GM10248 (cell line): Measurements from ENCODE around the gene SRPRB.

Experiments used
- CTCF ChIA-PET: fragments of 300-600 bp; sonication (Branson Sonifier 250); formaldehyde crosslinking; extraction: SDS; loops from one replicate; lab custom pipeline; 2021; ENCODE audit warnings: antibody characterized with exemption; lab: Yijun Ruan, JAX
- POLR2A ChIA-PET: fragments of 350-650 bp; sonication (Branson Sonifier 250); formaldehyde crosslinking; extraction: SDS; loops from one replicate; lab custom pipeline; 2020; ENCODE audit warnings: antibody characterized with exemption; lab: Yijun Ruan, JAX
- DNase-seq: peaks from one replicate; pipeline ENCODE4 v3.0.0; 2012; ENCODE audit errors: extremely low spot score
- TF ChIP-seq, protein P1 (sequence below): IDR thresholded peaks from 2 replicates; pipeline ENCODE4 v1.5.1; 2012; ENCODE audit warnings: mild to moderate bottlenecking, low read depth; ENCODE audit errors: extremely low read depth, missing control alignments, control extremely low read depth

Gene SRPRB

GRCh38 chr3:133767607-133768006, 38.0 kb upstream of the SRPRB start:
- TF ChIP-seq, protein P1, sequence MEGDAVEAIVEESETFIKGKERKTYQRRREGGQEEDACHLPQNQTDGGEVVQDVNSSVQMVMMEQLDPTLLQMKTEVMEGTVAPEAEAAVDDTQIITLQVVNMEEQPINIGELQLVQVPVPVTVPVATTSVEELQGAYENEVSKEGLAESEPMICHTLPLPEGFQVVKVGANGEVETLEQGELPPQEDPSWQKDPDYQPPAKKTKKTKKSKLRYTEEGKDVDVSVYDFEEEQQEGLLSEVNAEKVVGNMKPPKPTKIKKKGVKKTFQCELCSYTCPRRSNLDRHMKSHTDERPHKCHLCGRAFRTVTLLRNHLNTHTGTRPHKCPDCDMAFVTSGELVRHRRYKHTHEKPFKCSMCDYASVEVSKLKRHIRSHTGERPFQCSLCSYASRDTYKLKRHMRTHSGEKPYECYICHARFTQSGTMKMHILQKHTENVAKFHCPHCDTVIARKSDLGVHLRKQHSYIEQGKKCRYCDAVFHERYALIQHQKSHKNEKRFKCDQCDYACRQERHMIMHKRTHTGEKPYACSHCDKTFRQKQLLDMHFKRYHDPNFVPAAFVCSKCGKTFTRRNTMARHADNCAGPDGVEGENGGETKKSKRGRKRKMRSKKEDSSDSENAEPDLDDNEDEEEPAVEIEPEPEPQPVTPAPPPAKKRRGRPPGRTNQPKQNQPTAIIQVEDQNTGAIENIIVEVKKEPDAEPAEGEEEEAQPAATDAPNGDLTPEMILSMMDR: no peak
- ChIA-PET CTCF (no interaction called here), POLR2A (no interaction called here)
- DNase-seq: no peak

- POLR2A ChIA-PET: no interaction called here
- CTCF ChIA-PET: no interaction called here
- no peak for DNase-seq
- TF ChIP-seq, protein P1: no peak
Observed at GRCh38 chr3:133769536-133769935, 36.1 kb upstream of the SRPRB start.

DNA sequence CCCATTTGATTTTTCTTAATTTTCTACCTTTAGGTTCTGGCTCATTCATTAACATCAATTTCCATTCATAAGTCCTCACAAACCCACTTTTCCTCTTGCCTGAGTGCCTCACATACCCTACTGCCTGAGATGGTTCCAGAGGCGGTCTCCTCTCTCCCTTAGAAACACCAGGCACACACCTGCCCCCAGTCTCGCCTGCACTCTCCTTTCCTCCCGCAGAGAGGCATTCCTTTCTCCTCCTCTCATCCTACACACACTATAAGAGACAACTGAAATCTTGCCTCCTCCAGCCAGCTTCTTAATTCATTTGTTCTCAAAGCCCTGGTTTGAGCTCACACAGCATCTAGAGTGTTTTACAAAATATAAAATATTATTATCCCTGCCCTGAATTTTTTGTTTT, 31.9 kb upstream of the SRPRB start:
- CTCF ChIA-PET: no interaction called here
- DNase-seq: no peak
- TF ChIP-seq, protein P1: no peak
- POLR2A ChIA-PET: no interaction called here

DNA sequence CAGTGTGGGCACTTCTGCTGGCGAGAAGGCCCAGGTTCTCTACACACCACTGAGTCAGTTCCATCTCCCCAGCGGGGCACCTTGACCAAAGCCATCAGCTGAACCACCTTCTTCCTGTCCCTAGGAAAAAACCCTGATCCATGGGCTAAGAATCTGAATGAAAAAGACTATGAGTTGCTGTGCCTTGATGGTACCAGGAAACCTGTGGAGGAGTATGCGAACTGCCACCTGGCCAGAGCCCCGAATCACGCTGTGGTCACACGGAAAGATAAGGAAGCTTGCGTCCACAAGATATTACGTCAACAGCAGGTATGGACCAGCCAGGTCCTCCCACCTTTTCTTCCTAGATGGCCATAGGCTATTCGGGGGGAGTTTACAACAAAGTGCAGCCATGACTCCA, 30.3 kb upstream of the SRPRB start:
- ChIA-PET CTCF (no interaction called here), POLR2A (no interaction called here)
- no peak for DNase-seq
- TF ChIP-seq, protein P1: no peak

GRCh38 chr3:133775835-133776234, 29.8 kb upstream of the SRPRB start:
- TF ChIP-seq, protein P1: no peak
- ChIA-PET POLR2A (no interaction called here), CTCF (no interaction called here)
- no peak for DNase-seq

DNA sequence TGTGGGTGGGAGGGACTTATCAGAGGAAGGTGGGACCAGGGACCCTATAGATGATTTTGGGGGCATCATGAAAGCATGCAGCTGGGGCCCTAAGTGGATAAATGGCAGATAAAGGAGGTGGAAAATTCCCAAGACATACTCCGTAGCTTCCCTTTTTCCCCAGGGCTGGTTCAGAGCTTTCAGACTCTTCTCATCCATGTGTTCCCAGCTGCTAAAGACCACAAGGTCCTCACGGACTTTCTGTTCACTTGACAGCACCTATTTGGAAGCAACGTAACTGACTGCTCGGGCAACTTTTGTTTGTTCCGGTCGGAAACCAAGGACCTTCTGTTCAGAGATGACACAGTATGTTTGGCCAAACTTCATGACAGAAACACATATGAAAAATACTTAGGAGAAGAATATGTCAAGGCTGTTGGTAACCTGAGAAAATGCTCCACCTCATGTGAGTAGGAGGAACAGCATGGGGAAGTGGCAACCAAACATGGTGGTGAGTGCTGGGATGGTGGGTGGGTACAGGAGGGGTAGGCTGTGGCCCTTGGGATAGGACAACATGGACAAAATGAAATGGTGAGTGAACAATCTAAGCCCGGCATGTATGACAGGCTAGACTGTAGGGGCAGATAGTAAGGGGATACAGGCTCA, 28.7 kb upstream of the SRPRB start:
- ChIA-PET POLR2A (no interaction called here), CTCF (interaction anchor here (0.8 kb wide), 1 partner anchor 11 kb away, joined by 3 read pairs; no protein-coding TSS in a partner anchor)

More for the DNA sequence above, 28.7 kb upstream of the SRPRB start:
- DNase-seq: no peak
- TF ChIP-seq, protein P1: no peak
